ENCODE measurements around the gene SLC46A2.

The SLC46A2 gene

GRCh38 chr9:112890106-112891081 lies at the start of gene SLC46A2:
SLC46A2 (minus strand) TSS chr9:112890876; CDS start chr9:112890681, 195 bp downstream.
- DNase-seq, result no peak

GRCh38 chr9:112939418-112939817 lies 48.7 kb upstream of the SLC46A2 start:
- no peak for DNase-seq

- no peak for DNase-seq
Observed at GRCh38 chr9:112933696-112934095, 43.0 kb upstream of the SLC46A2 start.

- DNase-seq, result peak; percentile 8
Observed at GRCh38 chr9:112925058-112925641, 34.5 kb upstream of the SLC46A2 start.

GRCh38 chr9:112921549-112921948 lies 30.9 kb upstream of the SLC46A2 start:
- DNase-seq, result peak; percentile 31

- no peak for DNase-seq
Observed at GRCh38 chr9:112917987-112918362, 27.3 kb upstream of the SLC46A2 start.

GRCh38 chr9:112917047-112917986 lies 26.6 kb upstream of the SLC46A2 start:
- DNase-seq, result no peak

- DNase-seq, result no peak
Observed at GRCh38 chr9:112914524-112914923, 23.8 kb upstream of the SLC46A2 start.

- DNase-seq, result no peak
Observed at GRCh38 chr9:112913326-112913725, 22.6 kb upstream of the SLC46A2 start.

GRCh38 chr9:112912636-112913035 lies 22.0 kb upstream of the SLC46A2 start:
- no peak for DNase-seq

GRCh38 chr9:112911736-112912135 lies 21.1 kb upstream of the SLC46A2 start:
- no peak for DNase-seq

GRCh38 chr9:112905084-112905483 lies 14.4 kb upstream of the SLC46A2 start:
- DNase-seq, result no peak

GRCh38 chr9:112900901-112901300 lies 10.2 kb upstream of the SLC46A2 start:
- no peak for DNase-seq

GRCh38 chr9:112900488-112900887 lies 9.8 kb upstream of the SLC46A2 start:
- DNase-seq, result no peak

GRCh38 chr9:112898872-112899311 lies 8.2 kb upstream of the SLC46A2 start:
- no peak for DNase-seq

GRCh38 chr9:112896131-112896530 lies 5.5 kb upstream of the SLC46A2 start:
- no peak for DNase-seq

GRCh38 chr9:112894699-112895098 lies 4.0 kb upstream of the SLC46A2 start:
- no peak for DNase-seq

GRCh38 chr9:112894041-112894440 lies 3.4 kb upstream of the SLC46A2 start:
- no peak for DNase-seq

GRCh38 chr9:112892981-112893380 lies 2.3 kb upstream of the SLC46A2 start:
- DNase-seq, result no peak

GRCh38 chr9:112891521-112891920 lies 845 bp upstream of the SLC46A2 start:
- no peak for DNase-seq

GRCh38 chr9:112887381-112887780 lies 3.3 kb downstream of the SLC46A2 start:
- DNase-seq, result no peak

- DNase-seq, result no peak
Observed at GRCh38 chr9:112886351-112886750, 4.3 kb downstream of the SLC46A2 start.

GRCh38 chr9:112885324-112885723 lies 5.4 kb downstream of the SLC46A2 start:
- no peak for DNase-seq

All from fibroblast of skin of right biceps (primary cell).